GM19099 (cell line): Measurements from ENCODE around the gene KIF1B.

Source experiments
- POLR2A ChIP-seq: IDR thresholded peaks from 3 replicates; pipeline ENCODE4 v1.6.1; 2011; ENCODE audit warnings: low read depth; ENCODE audit not compliant: insufficient read length; ENCODE audit errors: extremely low read depth

The KIF1B gene

DNA sequence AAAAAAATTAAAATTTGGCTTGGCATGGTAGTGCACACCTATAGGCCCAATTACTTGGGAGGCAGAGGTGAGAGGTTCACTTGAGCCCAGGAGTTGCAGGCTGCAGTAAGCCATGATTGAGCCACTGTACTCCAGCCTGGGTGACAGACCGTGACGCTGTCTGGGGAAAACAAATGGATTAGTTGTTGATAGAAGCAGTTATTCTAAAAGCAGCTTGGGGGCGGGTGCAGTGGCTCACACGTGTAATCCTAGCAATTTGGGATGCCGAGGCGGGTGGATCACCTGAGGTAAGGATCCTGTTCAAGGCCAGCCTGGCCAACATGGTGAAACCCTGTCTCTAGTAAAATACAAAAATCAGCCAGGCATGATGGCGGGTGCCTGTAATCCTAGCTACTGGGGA, 40.3 kb downstream of the KIF1B start:
- no peak for TF ChIP-seq POLR2A

DNA sequence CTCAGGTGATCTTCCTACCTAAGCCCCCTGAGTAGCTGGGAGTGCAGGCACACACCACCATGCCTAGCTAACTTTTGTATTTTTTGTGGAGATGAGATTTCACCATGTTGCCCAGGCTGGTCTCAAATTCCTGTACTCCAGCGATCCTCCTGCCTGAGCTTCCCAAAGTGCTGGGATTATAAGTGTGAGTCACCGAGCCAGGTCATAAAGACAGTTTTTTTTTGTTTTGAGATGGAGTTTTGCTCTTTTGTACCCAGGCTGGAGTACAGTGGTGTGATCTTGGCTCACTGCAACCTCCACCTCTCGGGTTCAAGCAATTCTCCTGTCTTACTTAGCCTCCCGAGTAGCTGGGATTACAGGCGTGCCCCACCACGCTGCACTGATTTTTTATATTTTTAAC, 42.1 kb downstream of the KIF1B start:
- TF ChIP-seq POLR2A: no peak

- no peak for TF ChIP-seq POLR2A
These were observed 42.8 kb downstream of the KIF1B start for GRCh38 chr1:10253149-10253548.

GRCh38 chr1:10253755-10254154, 43.4 kb downstream of the KIF1B start:
- no peak for TF ChIP-seq POLR2A

- TF ChIP-seq POLR2A: no peak
These were observed 47.5 kb downstream of the KIF1B start for GRCh38 chr1:10257851-10258250.

GRCh38 chr1:10263450-10264082, 53.2 kb downstream of the KIF1B start:
- no peak for TF ChIP-seq POLR2A

DNA sequence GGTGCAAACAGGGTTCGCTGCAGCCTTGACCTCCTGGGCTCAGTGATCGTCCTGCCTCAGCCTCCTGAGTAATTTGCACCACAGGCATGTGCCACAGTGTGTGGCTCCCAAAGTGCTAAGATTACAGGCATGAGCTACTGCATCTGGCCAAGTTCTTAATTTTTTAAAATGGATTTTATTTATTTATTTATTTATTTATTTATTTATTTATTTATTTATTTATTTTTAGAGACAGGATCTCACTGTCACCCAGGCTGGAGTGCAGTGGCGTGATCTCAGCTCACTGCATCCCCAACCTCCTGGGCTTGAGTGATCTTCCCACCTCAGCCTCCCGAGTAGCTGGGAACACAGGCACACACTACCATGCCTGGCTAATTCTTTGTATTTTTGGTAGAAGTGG, 54.7 kb downstream of the KIF1B start:
- TF ChIP-seq POLR2A: no peak

- TF ChIP-seq POLR2A: no peak
These were observed 55.5 kb downstream of the KIF1B start for GRCh38 chr1:10265900-10266299.

DNA sequence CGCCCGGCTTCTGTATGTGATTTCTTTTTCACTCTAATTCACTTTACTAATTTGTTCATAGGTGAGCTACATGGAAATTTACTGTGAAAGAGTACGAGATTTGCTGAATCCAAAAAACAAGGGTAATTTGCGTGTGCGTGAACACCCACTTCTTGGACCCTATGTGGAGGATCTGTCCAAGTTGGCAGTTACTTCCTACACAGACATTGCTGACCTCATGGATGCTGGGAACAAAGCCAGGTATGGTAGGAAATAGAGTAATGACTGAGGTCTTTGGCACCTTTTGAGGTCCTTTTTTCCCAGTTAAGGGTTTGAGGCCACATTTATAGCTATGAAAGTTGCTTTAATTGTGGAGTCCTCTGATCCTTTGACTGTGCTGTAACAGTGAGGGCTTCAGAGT, 56.9 kb downstream of the KIF1B start:
- TF ChIP-seq POLR2A: no peak

DNA sequence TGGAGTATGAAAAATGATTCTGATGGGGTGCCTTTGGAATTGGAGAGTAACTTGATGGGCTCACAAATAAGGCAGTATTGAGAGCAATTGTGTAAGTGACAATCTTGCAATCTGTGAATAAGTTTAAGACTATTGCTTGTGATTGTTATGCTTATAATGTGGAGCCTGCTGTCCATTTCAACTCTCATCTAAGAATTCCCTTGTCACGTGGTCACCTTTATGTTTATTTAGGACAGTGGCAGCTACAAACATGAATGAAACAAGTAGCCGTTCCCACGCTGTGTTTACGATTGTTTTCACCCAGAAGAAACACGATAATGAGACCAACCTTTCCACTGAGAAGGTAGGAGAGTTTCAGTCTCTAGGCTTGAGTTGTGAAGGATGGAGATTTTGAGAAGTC, 57.6 kb downstream of the KIF1B start:
- no peak for TF ChIP-seq POLR2A

- TF ChIP-seq POLR2A: no peak
These were observed 60.7 kb downstream of the KIF1B start for GRCh38 chr1:10271090-10271489.

GRCh38 chr1:10271869-10272268, 61.5 kb downstream of the KIF1B start:
- TF ChIP-seq POLR2A: no peak

- TF ChIP-seq POLR2A: no peak
These were observed 61.9 kb downstream of the KIF1B start for GRCh38 chr1:10272274-10272673.

DNA sequence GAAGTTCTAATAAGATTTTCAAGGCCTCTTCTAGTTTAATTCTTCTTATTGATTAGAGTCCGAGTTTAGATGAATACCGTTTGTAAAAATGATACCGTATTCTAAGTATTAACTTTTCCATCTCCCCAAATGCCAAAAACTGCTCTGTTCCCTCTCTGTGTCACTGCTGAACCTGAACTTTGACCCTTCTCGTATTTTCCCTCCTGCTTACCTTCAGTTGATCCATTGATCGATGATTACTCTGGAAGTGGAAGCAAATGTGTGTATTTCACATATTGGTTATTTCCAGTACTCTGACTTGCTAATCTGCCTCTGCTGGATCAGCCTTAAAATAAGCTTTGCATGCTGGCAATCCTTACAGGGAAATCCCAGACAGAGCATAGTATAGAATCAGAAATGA, 68.5 kb downstream of the KIF1B start:
- TF ChIP-seq POLR2A: no peak

DNA sequence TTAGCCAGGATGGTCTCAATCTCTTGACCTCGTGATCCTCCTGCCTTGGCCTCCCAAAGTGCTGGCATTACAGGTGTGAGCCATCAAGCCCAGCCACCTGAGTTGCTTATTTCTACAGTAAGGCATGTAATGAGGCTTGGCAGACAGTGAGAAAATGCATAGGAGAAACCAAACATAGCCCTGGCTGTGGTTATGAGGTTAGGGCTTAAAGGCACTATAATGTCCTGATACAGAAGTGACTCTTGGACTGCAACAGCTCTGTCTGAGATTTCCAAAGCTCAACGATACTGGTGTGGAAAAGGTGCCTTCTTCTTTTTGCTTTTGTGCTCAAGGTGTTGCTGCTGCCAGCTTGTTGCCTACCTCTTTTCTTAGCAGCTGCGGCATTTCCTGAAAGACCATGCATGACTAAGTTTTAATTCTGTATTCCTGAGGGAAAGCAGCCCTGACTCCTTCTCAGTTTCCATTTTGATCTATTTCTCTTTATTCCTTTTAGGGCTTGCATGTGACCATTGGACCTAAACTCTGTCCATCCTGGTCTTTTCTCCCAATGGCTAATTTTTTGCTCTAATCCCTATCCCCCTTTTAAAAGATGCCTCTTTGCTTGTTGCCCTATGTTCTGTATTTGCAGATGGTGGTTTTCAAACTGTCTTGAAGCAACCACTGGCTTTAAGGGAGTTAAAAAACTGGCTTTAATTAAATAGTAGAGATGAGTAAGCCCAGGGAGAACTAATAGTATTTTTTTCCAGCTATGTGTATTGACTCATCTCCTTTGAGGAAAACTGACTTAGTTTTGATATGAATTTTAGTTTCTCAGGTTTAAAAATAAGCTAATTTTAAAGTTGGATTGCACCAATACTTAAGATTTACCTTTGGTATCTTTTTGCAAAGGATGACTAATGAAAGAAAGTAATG, 70.3 kb downstream of the KIF1B start:
- no peak for TF ChIP-seq POLR2A

DNA sequence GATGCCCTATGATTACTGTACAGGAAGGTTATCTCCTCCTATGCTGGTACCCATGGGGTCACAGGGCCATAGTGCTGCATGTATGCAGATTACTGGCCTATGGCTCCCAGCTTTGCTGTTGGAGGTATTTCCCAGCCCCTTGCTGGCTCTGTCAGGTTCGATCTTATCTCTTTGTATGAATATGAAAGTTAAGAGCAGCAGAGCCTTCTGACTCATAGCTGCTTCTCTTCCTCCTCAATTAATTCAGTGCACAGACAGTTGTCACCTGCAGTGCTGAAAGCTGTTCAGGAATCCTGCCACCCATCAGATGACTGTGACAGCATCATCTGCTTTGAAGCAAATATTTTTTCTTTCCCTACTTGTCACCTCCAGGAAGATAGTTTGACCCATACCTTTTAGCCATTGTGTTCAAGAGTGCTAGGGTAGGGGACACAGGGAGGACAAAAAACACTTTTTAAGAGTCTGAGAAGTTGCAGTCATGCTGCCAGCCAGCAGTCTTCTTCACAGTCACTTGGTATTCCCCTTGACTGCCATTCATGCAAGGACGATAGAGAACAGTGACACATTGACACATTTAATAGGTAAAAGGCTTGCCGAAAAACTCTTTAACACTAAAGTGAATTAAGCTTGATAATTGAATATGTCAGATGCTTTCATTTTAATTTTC, 73.1 kb downstream of the KIF1B start:
- no peak for TF ChIP-seq POLR2A

- no peak for TF ChIP-seq POLR2A
These were observed 75.9 kb downstream of the KIF1B start for GRCh38 chr1:10286244-10286643.
